HEK293 (cell line): ENCODE data around the gene EYS.

ENCODE experiments used
- CTCF ChIA-PET: fragments of 350-600 bp; formaldehyde crosslinking; extraction: SDS; loops from one replicate; lab custom pipeline; 2021; ENCODE audit warnings: antibody characterized with exemption; lab: Yijun Ruan, JAX
- POLR2A ChIA-PET: fragments of 300-600 bp; formaldehyde crosslinking; extraction: SDS; loops from one replicate; lab custom pipeline; 2020; ENCODE audit warnings: antibody characterized with exemption, inconsistent platforms; lab: Yijun Ruan, JAX
- H3K27ac ChIP-seq: fragments of 200-500 bp; sonication (Bioruptor generic); 2 replicates; pipeline ENCODE4 v1.5.1; 2014; ENCODE audit warnings: low read depth, low read length, control low read depth, inconsistent platforms; ENCODE audit errors: extremely low read depth
- H3K36me3 ChIP-seq, 2 experiments: fragments of 200-500 bp in 1 of 2; sonication (Bioruptor generic) in 1 of 2; 1 replicate in 1 of 2; 2 replicates in 1 of 2; pipeline ENCODE4 v1.5.1; 2014 to 2017; ENCODE audit warnings: inconsistent platforms in 2 of 2, low read length in 2 of 2; ENCODE audit not compliant: control insufficient read depth in 2 of 2, insufficient read depth in 1 of 2
- H3K4me1 ChIP-seq: fragments of 200-500 bp; sonication (Bioruptor generic); 2 replicates; pipeline ENCODE4 v1.5.1; 2014; ENCODE audit warnings: mild to moderate bottlenecking, low read length, inconsistent platforms; ENCODE audit not compliant: control insufficient read depth, insufficient read depth
- H3K4me3 ChIP-seq: 2 replicates; pipeline ENCODE4 v1.5.1; 2011; ENCODE audit warnings: low read depth, mild to moderate bottlenecking, control low read depth, low read length, moderate library complexity
- H3K9me3 ChIP-seq: fragments of 200-500 bp; sonication (Bioruptor generic); 2 replicates; pipeline ENCODE4 v1.5.1; 2014; ENCODE audit warnings: low read depth, low read length, inconsistent platforms; ENCODE audit not compliant: control insufficient read depth, insufficient read depth
- KLF7 ChIP-seq: fragments of 450-650 bp; formaldehyde crosslinking; IDR thresholded peaks from 2 replicates; pipeline ENCODE4 v1.5.1; 2016; ENCODE audit warnings: missing biosample characterization, missing genetic modification characterization, borderline replicate concordance
- OSR2 ChIP-seq: fragments of 450-650 bp; formaldehyde crosslinking; IDR thresholded peaks from 2 replicates; pipeline ENCODE4 v1.5.1; 2016; ENCODE audit warnings: missing biosample characterization, missing genetic modification characterization
- SETDB1 ChIP-seq: IDR thresholded peaks from one replicate; pipeline ENCODE4 v1.6.1; 2017; ENCODE audit warnings: mild to moderate bottlenecking, low read length, moderate library complexity, mixed read lengths; ENCODE audit not compliant: insufficient read length
- SP7 ChIP-seq: fragments of 450-650 bp; formaldehyde crosslinking; IDR thresholded peaks from 2 replicates; pipeline ENCODE4 v1.5.1; 2016; ENCODE audit warnings: missing biosample characterization, missing genetic modification characterization
- ZNF239 ChIP-seq: fragments of 450-650 bp; formaldehyde crosslinking; IDR thresholded peaks from 2 replicates; pipeline ENCODE4 v1.5.1; 2016; ENCODE audit warnings: missing biosample characterization, missing genetic modification characterization
- ZNF274 ChIP-seq, 2 experiments: fragments of 200-500 bp in 1 of 2; fragments of 450-650 bp in 1 of 2; sonication (Bioruptor generic) in 1 of 2; formaldehyde crosslinking in 1 of 2; IDR thresholded peaks; 2 replicates each; pipeline versions ENCODE4 v1.5.1 to v1.6.1; 2014 to 2016; ENCODE audit warnings: borderline replicate concordance in 1 of 2, inconsistent platforms in 1 of 2, low read length in 1 of 2, missing biosample characterization in 1 of 2, missing genetic modification characterization in 1 of 2
- ZNF324 ChIP-seq: fragments of 450-650 bp; formaldehyde crosslinking; IDR thresholded peaks from 2 replicates; pipeline ENCODE4 v1.5.1; 2016; ENCODE audit warnings: missing biosample characterization, missing genetic modification characterization
- ZNF510 ChIP-seq: fragments of 450-650 bp; formaldehyde crosslinking; IDR thresholded peaks from 2 replicates; pipeline ENCODE4 v1.5.1; 2018; ENCODE audit warnings: mild to moderate bottlenecking, missing genetic modification characterization, missing biosample characterization; ENCODE audit not compliant: insufficient replicate concordance
- ZNF621 ChIP-seq: fragments of 450-650 bp; formaldehyde crosslinking; IDR thresholded peaks from 2 replicates; pipeline ENCODE4 v1.5.1; 2017; ENCODE audit warnings: missing biosample characterization, missing genetic modification characterization
- ZNF626 ChIP-seq: fragments of 450-650 bp; sonication (Bioruptor Pico); formaldehyde crosslinking; IDR thresholded peaks from 2 replicates; pipeline ENCODE4 v1.5.1; 2018; ENCODE audit warnings: missing biosample characterization, missing genetic modification characterization, inconsistent platforms
- ZNF701 ChIP-seq: fragments of 450-650 bp; formaldehyde crosslinking; IDR thresholded peaks from 2 replicates; pipeline ENCODE4 v1.5.1; 2016; ENCODE audit warnings: missing biosample characterization, missing genetic modification characterization
- ZNF768 ChIP-seq: fragments of 450-650 bp; formaldehyde crosslinking; IDR thresholded peaks from 2 replicates; pipeline ENCODE4 v1.5.1; 2018; ENCODE audit warnings: missing biosample characterization, mild to moderate bottlenecking, missing genetic modification characterization
- ZNF776 ChIP-seq: fragments of 450-650 bp; formaldehyde crosslinking; IDR thresholded peaks from 2 replicates; pipeline ENCODE4 v1.5.0; 2017; ENCODE audit warnings: missing biosample characterization, missing genetic modification characterization, borderline replicate concordance
- ZNF791 ChIP-seq: fragments of 450-650 bp; formaldehyde crosslinking; IDR thresholded peaks from 2 replicates; pipeline ENCODE4 v1.5.1; 2016; ENCODE audit warnings: missing biosample characterization, missing genetic modification characterization
- TF ChIP-seq, protein P1 (sequence below): fragments of 450-650 bp; formaldehyde crosslinking; IDR thresholded peaks from 2 replicates; pipeline ENCODE4 v1.5.1; 2016; ENCODE audit warnings: missing biosample characterization, missing genetic modification characterization, low read depth
- TF ChIP-seq, protein P2 (sequence below): fragments of 450-650 bp; formaldehyde crosslinking; IDR thresholded peaks from 2 replicates; pipeline ENCODE4 v1.5.1; 2016; ENCODE audit warnings: missing biosample characterization, missing genetic modification characterization, borderline replicate concordance
- TF ChIP-seq, protein P3 (sequence below): fragments of 450-650 bp; formaldehyde crosslinking; IDR thresholded peaks from 2 replicates; pipeline ENCODE4 v1.5.1; 2016; ENCODE audit warnings: missing biosample characterization, missing genetic modification characterization
- TF ChIP-seq, protein P4 (sequence below): fragments of 450-650 bp; IDR thresholded peaks from 2 replicates; pipeline ENCODE4 v1.5.1; 2018; ENCODE audit warnings: missing biosample characterization, missing genetic modification characterization
- TF ChIP-seq, protein P5 (sequence below): fragments of 450-650 bp; formaldehyde crosslinking; IDR thresholded peaks from 2 replicates; pipeline ENCODE4 v1.5.1; 2016; ENCODE audit warnings: missing biosample characterization, missing genetic modification characterization
- TF ChIP-seq, protein P6 (sequence below): fragments of 450-650 bp; formaldehyde crosslinking; IDR thresholded peaks from 2 replicates; pipeline ENCODE4 v1.5.1; 2016; ENCODE audit warnings: missing biosample characterization, missing genetic modification characterization
- TF ChIP-seq, protein P7 (sequence below): fragments of 450-650 bp; formaldehyde crosslinking; IDR thresholded peaks from 2 replicates; pipeline ENCODE4 v1.5.1; 2016; ENCODE audit warnings: missing biosample characterization, missing genetic modification characterization

Gene EYS

DNA sequence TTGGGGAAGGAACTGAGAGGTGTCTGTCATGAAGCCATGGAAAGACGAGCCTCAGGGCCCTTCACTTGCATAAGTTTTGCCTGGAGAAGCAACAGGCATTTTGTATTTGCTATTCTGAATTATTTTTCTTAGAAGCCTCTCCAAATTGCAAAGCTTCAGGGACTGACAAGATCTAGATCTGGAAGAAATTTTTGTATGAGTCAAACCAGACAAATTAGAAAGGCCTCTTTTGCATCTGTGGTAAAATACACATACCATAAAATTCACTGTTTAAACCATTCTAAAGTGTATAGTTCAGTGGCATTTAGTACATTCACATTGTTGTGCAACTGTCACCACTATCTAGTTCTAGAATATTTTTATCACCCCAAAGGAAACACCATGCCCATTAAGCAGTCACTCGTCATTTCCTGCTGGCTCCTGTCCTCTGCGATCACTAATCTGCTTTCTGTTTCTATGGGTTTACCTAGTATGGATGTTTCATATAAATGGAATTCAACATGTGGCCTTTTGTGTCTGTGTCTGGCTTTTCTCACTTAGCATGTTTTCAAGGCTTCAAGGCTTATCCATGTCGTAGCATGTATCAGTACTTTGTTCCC, 1802.3 kb downstream of the EYS start:
- CTCF ChIA-PET: interaction anchor here (1.1 kb wide), 1 partner anchor 10 kb away, joined by 3 read pairs; no protein-coding TSS in a partner anchor

DNA sequence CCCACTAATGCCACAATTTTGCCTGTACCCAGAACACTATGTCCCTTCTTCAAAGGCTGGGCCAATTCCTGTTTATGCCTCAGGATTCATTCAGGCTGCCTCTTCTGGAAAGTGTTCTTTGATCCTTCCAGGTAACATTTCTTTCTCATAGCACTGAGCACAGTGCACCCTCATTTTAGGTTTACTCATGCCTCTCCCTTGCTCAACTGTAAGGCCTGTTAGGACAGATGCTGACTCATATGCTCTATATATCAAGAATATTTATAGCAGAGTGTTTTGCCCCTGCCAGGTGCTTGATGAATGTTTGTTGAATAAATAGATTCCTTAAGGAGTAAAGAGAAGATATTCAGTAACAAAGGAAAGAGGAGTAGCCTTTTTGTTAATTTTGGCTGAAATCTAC, 1807.5 kb downstream of the EYS start:
- H3K4me1 ChIP-seq: no peaks in the 10 kb centered on the region
- CTCF ChIA-PET: no interaction called here
- H3K27ac ChIP-seq: no peak overlapping the region
- H3K4me3 ChIP-seq: no peak overlapping the region
- H3K9me3 ChIP-seq: no peaks in the 10 kb centered on the region
- POLR2A ChIA-PET: no interaction called here
- TF ChIP-seq ZNF621 (tag by site-specific recombination) (no peak), ZNF776 (tag by site-specific recombination) (no peak), ZNF791 (tag by site-specific recombination) (no peak), ZNF274 (IDR thresholded peaks at IDR 0.05; ENCODE audit: low read length) (no peak), ZNF274 (tag by site-specific recombination; IDR thresholded peaks at IDR 0.05; ENCODE audit: borderline replicate concordance) (no peak), KLF7 (tag by site-specific recombination) (no peak), OSR2 (tag by site-specific recombination) (no peak), ZNF324 (tag by site-specific recombination) (no peak), ZNF701 (tag by site-specific recombination) (no peak), ZNF768 (no peak), ZNF239 (tag by site-specific recombination) (no peak), ZNF510 (tag by site-specific recombination) (no peak), ZNF626 (tag by site-specific recombination) (no peak)
- TF ChIP-seq, protein P1, sequence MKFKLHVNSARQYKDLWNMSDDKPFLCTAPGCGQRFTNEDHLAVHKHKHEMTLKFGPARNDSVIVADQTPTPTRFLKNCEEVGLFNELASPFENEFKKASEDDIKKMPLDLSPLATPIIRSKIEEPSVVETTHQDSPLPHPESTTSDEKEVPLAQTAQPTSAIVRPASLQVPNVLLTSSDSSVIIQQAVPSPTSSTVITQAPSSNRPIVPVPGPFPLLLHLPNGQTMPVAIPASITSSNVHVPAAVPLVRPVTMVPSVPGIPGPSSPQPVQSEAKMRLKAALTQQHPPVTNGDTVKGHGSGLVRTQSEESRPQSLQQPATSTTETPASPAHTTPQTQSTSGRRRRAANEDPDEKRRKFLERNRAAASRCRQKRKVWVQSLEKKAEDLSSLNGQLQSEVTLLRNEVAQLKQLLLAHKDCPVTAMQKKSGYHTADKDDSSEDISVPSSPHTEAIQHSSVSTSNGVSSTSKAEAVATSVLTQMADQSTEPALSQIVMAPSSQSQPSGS (tag by site-specific recombination): no peak
- TF ChIP-seq, protein P2, sequence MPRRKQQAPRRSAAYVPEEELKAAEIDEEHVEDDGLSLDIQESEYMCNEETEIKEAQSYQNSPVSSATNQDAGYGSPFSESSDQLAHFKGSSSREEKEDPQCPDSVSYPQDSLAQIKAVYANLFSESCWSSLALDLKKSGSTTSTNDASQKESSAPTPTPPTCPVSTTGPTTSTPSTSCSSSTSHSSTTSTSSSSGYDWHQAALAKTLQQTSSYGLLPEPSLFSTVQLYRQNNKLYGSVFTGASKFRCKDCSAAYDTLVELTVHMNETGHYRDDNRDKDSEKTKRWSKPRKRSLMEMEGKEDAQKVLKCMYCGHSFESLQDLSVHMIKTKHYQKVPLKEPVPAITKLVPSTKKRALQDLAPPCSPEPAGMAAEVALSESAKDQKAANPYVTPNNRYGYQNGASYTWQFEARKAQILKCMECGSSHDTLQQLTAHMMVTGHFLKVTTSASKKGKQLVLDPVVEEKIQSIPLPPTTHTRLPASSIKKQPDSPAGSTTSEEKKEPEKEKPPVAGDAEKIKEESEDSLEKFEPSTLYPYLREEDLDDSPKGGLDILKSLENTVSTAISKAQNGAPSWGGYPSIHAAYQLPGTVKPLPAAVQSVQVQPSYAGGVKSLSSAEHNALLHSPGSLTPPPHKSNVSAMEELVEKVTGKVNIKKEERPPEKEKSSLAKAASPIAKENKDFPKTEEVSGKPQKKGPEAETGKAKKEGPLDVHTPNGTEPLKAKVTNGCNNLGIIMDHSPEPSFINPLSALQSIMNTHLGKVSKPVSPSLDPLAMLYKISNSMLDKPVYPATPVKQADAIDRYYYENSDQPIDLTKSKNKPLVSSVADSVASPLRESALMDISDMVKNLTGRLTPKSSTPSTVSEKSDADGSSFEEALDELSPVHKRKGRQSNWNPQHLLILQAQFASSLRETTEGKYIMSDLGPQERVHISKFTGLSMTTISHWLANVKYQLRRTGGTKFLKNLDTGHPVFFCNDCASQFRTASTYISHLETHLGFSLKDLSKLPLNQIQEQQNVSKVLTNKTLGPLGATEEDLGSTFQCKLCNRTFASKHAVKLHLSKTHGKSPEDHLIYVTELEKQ (tag by site-specific recombination): no peak
- TF ChIP-seq, protein P3, sequence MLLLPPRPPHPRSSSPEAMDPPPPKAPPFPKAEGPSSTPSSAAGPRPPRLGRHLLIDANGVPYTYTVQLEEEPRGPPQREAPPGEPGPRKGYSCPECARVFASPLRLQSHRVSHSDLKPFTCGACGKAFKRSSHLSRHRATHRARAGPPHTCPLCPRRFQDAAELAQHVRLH (tag by site-specific recombination): no peak
- TF ChIP-seq, protein P4, sequence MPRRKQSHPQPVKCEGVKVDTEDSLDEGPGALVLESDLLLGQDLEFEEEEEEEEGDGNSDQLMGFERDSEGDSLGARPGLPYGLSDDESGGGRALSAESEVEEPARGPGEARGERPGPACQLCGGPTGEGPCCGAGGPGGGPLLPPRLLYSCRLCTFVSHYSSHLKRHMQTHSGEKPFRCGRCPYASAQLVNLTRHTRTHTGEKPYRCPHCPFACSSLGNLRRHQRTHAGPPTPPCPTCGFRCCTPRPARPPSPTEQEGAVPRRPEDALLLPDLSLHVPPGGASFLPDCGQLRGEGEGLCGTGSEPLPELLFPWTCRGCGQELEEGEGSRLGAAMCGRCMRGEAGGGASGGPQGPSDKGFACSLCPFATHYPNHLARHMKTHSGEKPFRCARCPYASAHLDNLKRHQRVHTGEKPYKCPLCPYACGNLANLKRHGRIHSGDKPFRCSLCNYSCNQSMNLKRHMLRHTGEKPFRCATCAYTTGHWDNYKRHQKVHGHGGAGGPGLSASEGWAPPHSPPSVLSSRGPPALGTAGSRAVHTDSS (tag by site-specific recombination): no peak
- TF ChIP-seq, protein P5, sequence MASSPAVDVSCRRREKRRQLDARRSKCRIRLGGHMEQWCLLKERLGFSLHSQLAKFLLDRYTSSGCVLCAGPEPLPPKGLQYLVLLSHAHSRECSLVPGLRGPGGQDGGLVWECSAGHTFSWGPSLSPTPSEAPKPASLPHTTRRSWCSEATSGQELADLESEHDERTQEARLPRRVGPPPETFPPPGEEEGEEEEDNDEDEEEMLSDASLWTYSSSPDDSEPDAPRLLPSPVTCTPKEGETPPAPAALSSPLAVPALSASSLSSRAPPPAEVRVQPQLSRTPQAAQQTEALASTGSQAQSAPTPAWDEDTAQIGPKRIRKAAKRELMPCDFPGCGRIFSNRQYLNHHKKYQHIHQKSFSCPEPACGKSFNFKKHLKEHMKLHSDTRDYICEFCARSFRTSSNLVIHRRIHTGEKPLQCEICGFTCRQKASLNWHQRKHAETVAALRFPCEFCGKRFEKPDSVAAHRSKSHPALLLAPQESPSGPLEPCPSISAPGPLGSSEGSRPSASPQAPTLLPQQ (tag by site-specific recombination): no peak
- TF ChIP-seq, protein P6, sequence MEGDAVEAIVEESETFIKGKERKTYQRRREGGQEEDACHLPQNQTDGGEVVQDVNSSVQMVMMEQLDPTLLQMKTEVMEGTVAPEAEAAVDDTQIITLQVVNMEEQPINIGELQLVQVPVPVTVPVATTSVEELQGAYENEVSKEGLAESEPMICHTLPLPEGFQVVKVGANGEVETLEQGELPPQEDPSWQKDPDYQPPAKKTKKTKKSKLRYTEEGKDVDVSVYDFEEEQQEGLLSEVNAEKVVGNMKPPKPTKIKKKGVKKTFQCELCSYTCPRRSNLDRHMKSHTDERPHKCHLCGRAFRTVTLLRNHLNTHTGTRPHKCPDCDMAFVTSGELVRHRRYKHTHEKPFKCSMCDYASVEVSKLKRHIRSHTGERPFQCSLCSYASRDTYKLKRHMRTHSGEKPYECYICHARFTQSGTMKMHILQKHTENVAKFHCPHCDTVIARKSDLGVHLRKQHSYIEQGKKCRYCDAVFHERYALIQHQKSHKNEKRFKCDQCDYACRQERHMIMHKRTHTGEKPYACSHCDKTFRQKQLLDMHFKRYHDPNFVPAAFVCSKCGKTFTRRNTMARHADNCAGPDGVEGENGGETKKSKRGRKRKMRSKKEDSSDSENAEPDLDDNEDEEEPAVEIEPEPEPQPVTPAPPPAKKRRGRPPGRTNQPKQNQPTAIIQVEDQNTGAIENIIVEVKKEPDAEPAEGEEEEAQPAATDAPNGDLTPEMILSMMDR: no peak
- TF ChIP-seq, protein P7, sequence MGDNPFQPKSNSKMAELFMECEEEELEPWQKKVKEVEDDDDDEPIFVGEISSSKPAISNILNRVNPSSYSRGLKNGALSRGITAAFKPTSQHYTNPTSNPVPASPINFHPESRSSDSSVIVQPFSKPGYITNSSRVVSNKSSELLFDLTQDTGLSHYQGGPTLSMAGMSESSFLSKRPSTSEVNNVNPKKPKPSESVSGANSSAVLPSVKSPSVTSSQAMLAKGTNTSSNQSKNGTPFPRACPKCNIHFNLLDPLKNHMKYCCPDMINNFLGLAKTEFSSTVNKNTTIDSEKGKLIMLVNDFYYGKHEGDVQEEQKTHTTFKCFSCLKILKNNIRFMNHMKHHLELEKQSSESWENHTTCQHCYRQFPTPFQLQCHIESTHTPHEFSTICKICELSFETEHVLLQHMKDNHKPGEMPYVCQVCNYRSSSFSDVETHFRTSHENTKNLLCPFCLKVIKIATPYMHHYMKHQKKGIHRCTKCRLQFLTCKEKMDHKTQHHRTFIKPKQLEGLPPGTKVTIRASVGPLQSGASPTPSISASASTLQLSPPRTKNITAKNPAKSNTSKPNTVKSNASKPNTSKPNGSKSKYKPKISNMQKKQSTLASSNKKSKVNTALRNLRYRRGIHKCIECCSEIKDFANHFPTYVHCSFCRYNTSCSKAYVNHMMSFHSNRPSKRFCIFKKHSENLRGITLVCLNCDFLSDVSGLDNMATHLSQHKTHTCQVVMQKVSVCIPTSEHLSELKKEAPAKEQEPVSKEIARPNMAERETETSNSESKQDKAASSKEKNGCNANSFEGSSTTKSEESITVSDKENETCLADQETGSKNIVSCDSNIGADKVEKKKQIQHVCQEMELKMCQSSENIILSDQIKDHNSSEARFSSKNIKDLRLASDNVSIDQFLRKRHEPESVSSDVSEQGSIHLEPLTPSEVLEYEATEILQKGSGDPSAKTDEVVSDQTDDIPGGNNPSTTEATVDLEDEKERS (tag by site-specific recombination): no peak
- H3K36me3 ChIP-seq: no peaks in the 10 kb centered on the region

More for the DNA sequence above, 1802.3 kb downstream of the EYS start:
- H3K4me1 ChIP-seq: no peaks in the 10 kb centered on the region
- H3K4me3 ChIP-seq: no peak overlapping the region
- no peak overlapping the region for H3K27ac ChIP-seq
- TF ChIP-seq SP7 (tag by site-specific recombination) (no peak), SETDB1 (peak; percentile 54)
- POLR2A ChIA-PET: no interaction called here
- no peaks in the 10 kb centered on the region for H3K36me3 ChIP-seq
- H3K9me3 ChIP-seq: no peaks in the 10 kb centered on the region
